NCI-H146 (cell line): Measurements from ENCODE around the gene CATSPERD.
"Not testable (repeated sequence)": the region's sequence is repeated elsewhere in the genome, so short reads cannot be mapped to it uniquely, and the experiment has no call there.

Experiments used
- DNase-seq: peaks from one replicate; lab custom pipeline; 2025; lab: John Stamatoyannopoulos, UW

The CATSPERD gene

GRCh38 chr19:5727453-5728050 is 7.1 kb downstream of the CATSPERD start:
- no peak for DNase-seq

- not testable (repeated sequence) for DNase-seq
Observed at GRCh38 chr19:5733172-5733571, 12.7 kb downstream of the CATSPERD start.

GRCh38 chr19:5738423-5738822 is 18.0 kb downstream of the CATSPERD start:
- no peak for DNase-seq

GRCh38 chr19:5742051-5742450 is 21.6 kb downstream of the CATSPERD start:
- no peak for DNase-seq

GRCh38 chr19:5743630-5744029 is 23.2 kb downstream of the CATSPERD start:
- DNase-seq: no peak

- DNase-seq: not testable (repeated sequence)
Observed at GRCh38 chr19:5744999-5745398, 24.6 kb downstream of the CATSPERD start.

- peak; percentile 19 for DNase-seq
Observed at GRCh38 chr19:5748920-5749319, 28.5 kb downstream of the CATSPERD start.

GRCh38 chr19:5749505-5749904 is 29.1 kb downstream of the CATSPERD start:
- no peak for DNase-seq

GRCh38 chr19:5751709-5752108 is 31.3 kb downstream of the CATSPERD start:
- no peak for DNase-seq

GRCh38 chr19:5753743-5754142 is 33.3 kb downstream of the CATSPERD start:
- no peak for DNase-seq

GRCh38 chr19:5762608-5763217 is 42.3 kb downstream of the CATSPERD start:
- no peak for DNase-seq

- no peak for DNase-seq
Observed at GRCh38 chr19:5765220-5765619, 44.8 kb downstream of the CATSPERD start.

GRCh38 chr19:5767949-5768348 is 47.5 kb downstream of the CATSPERD start:
- DNase-seq: no peak

GRCh38 chr19:5772416-5772815 is 52.0 kb downstream of the CATSPERD start:
- no peak for DNase-seq

- no peak for DNase-seq
Observed at GRCh38 chr19:5773276-5773675, 52.8 kb downstream of the CATSPERD start.

GRCh38 chr19:5774921-5775320 is 54.5 kb downstream of the CATSPERD start:
- no peak for DNase-seq

- DNase-seq: no peak
Observed at GRCh38 chr19:5775668-5776309, 55.4 kb downstream of the CATSPERD start.

GRCh38 chr19:5778402-5778801 is 58.0 kb downstream of the CATSPERD start:
- no peak for DNase-seq

- not testable (repeated sequence) for DNase-seq
Observed at GRCh38 chr19:5780916-5781315, 60.5 kb downstream of the CATSPERD start.

- no peak for DNase-seq
Observed at GRCh38 chr19:5782322-5782721, 61.9 kb downstream of the CATSPERD start.

- DNase-seq: no peak
Observed at GRCh38 chr19:5782945-5783919, 62.8 kb downstream of the CATSPERD start.

GRCh38 chr19:5784581-5785147 is 64.2 kb downstream of the CATSPERD start, which contains the start of gene PRR22:
TSS of gene PRR22 (minus strand) at chr19:5784746. CDS start at chr19:5784660, 86 bp downstream.
- DNase-seq: no peak
